ENCODE data around the gene KIRREL3. TPM values are rescaled to one million over a fixed set of nuclear protein-coding genes. Genes with fewer than 3 reads are reported as not detected.

Gene KIRREL3
- total and polyA plus RNA-seq, 5 donors, result 0.74 to 1.2 (median 1.0) TPM

DNA sequence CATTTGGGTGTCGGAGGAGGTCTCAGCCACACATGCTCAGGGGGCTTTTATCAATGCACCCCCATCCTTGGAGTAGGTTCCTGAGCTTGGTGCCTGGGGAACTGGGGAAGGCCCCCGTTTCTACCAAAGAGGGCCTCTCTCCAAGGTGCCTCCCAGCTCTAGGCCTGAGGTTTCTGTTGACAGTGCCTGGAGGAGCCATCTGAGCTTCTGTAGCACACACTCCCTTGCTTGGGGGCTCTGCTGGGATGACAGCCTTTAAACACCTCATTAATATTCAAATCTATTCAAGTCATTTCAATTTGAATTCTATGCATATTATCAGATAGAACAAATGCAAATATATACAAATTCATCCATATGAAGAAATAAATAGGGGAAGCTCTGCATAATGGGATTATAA, 18.9 kb downstream of the KIRREL3 start:
- H3K4me3 ChIP-seq (ENCODE audit: low read length), result no peak overlapping the region
- 49% methylated on average over 2 of the region's 2 CpGs for whole genome bisulfite sequencing
- peaks cover 3% of the 10 kb centered on the region for H3K27me3 ChIP-seq (ENCODE audit: control insufficient read depth, insufficient read depth)
- ATAC-seq (no peak), DNase-seq (no peak)
- no peak overlapping the region for H3K27ac ChIP-seq (ENCODE audit: low read length)
- no peaks in the 10 kb centered on the region for H3K4me1 ChIP-seq (ENCODE audit: control insufficient read depth, insufficient read depth, low read length)
- no peaks in the 10 kb centered on the region for H3K9me3 ChIP-seq (ENCODE audit: control insufficient read depth, low read length)
- intact Hi-C loops (cut with DNase I), result no loop called here

DNA sequence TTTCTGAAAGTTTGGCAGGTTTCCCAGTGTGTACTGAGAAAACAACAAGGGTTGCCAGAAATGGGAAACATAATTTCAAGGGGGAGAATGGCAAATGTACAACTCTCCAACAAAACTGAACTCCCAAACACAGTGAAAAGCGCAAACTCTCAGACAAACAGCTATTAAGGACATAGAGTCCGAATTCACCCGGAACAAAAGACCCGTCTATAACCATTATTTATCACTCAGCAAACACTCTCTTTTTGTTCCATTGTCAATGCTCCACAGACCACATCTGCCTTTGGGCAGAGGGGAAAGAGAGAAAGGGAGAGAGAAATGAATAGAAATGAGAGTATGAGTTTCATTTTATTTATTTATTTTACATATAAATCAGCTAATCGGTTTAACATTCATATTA, 21.7 kb downstream of the KIRREL3 start:
- intact Hi-C loops (cut with DNase I), result no loop called here
- 83% methylated on average over 5 of the region's 5 CpGs for WGBS

DNA sequence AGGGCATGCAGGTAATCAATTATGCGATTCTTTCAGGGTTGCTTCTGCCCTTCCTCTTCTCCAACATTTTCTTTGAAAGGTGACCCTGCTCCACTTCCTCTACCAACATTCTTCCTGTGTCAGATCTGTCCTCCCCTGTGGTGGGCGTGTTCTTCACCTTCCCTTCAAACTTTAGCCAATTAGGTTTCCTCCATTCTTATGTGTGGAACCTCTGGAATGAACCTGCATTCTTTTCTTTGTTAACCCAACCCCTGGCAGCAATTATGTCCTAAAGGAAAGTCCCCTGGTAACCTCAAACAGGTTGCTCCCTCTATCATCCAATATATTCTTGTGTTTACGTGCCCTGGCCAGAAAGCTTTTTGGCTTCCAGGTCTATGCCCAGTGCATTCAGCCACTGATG, 22.4 kb downstream of the KIRREL3 start:
- no peak overlapping the region for H3K27ac ChIP-seq (ENCODE audit: low read length)
- WGBS, result 68% methylated on average over 3 of the region's 3 CpGs
- H3K27me3 ChIP-seq (ENCODE audit: control insufficient read depth, insufficient read depth), result peaks cover 3% of the 10 kb centered on the region
- no peaks in the 10 kb centered on the region for H3K9me3 ChIP-seq (ENCODE audit: control insufficient read depth, low read length)
- ATAC-seq (no peak), DNase-seq (no peak)
- H3K4me3 ChIP-seq (ENCODE audit: low read length), result no peak overlapping the region
- H3K4me1 ChIP-seq (ENCODE audit: control insufficient read depth, insufficient read depth, low read length), result no peaks in the 10 kb centered on the region
- intact Hi-C loops (cut with DNase I), result no loop called here

More for the DNA sequence above, 21.7 kb downstream of the KIRREL3 start:
- H3K4me1 ChIP-seq (ENCODE audit: control insufficient read depth, insufficient read depth, low read length), result no peaks in the 10 kb centered on the region
- H3K4me3 ChIP-seq (ENCODE audit: low read length), result no peak overlapping the region
- H3K27me3 ChIP-seq (ENCODE audit: control insufficient read depth, insufficient read depth), result peaks cover 3% of the 10 kb centered on the region
- DNase-seq, result no peak
- no peak overlapping the region for H3K27ac ChIP-seq (ENCODE audit: low read length)
- no peak for ATAC-seq
- no peaks in the 10 kb centered on the region for H3K9me3 ChIP-seq (ENCODE audit: control insufficient read depth, low read length)

DNA sequence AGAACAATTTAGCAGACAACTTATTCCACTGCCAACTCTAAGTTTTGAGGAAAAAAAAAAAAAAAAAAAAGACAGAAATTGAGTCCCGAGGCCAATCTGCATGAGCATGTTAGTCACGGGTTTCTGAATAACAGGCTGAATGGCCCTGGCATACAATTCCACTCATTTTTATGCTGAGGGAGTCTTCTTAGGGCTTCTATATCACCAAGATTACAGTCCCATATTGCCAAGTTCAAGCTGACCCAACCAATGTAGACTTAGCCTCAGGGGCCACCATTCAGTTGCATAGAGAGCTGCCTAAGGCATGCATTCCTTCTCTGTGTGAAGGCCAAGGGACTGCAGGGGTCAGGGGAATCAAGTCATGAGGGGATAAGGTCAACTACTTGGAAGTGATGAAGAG, 27.5 kb downstream of the KIRREL3 start:
- Histone ChIP-seq H3K4me1 (ENCODE audit: control insufficient read depth, insufficient read depth, low read length) (no peaks in the 10 kb centered on the region), H3K27ac (ENCODE audit: low read length) (no peak overlapping the region), H3K4me3 (ENCODE audit: low read length) (no peak overlapping the region), H3K27me3 (ENCODE audit: control insufficient read depth, insufficient read depth) (no peaks in the 10 kb centered on the region), H3K9me3 (ENCODE audit: control insufficient read depth, low read length) (no peaks in the 10 kb centered on the region)
- intact Hi-C loops (cut with DNase I), result loop anchor here in 2 of 4 donors (5.0 kb wide), 1 partner anchor 256 kb away; no protein-coding TSS in a partner anchor
- ATAC-seq, result no peak
- WGBS, result 81% methylated on average over 2 of the region's 2 CpGs
- no peak for DNase-seq

DNA sequence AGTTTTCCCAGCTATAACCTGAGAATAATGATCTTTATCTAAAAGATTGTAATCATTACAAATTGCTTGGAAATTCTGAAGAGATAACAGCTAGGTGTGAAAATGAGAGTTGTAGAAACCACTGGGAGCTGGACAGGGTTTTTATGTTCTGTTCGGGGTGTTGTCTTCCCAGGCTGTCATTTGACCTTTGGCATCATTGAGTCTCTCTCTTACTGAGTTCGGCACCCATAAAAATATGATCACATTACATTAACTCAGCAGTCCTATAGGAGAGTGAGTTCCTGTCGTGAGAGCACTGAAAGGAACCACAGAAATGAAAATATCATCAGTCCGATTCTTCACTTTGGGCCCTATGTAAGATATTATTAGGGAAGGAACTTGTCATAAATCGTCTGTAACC, 29.3 kb downstream of the KIRREL3 start:
- no peak for ATAC-seq
- no peaks in the 10 kb centered on the region for H3K4me1 ChIP-seq (ENCODE audit: control insufficient read depth, insufficient read depth, low read length)
- 75% methylated on average over 5 of the region's 5 CpGs for WGBS
- H3K9me3 ChIP-seq (ENCODE audit: control insufficient read depth, low read length), result no peaks in the 10 kb centered on the region
- H3K27ac ChIP-seq (ENCODE audit: low read length), result no peak overlapping the region
- intact Hi-C loops (cut with DNase I), result loop anchor here in 2 of 4 donors (5.0 kb wide), 1 partner anchor 254 kb away; no protein-coding TSS in a partner anchor
- DNase-seq, result no peak
- H3K27me3 ChIP-seq (ENCODE audit: control insufficient read depth, insufficient read depth), result no peaks in the 10 kb centered on the region
- H3K4me3 ChIP-seq (ENCODE audit: low read length), result no peak overlapping the region

DNA sequence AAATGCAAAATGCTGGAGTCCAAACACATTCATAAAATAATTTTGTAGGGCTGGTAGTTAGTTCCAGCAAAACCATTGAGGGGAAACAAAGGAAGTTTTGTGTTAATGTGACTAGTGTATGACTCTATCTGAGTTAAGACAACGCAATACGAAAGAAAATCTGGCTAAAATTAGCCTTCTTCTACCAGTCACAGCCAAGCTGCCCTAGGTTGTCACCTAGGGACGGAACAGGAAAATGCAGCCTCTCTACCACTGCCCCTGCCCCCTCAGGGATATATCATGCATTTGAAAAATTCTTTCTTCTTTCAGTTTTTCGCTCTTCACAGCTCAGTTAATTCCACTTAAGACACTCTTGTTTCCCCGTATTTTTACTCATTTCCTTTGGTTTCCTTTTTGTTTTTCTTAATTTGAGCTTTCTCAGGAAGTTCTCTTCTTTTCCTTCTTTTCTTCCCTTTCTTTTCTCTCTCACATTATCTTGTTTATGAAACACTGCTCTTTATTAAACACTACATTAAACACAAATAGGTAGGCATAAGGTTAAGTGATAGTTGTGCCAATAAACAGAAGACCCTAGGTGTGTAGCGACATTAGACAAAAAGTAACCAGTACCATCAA, 30.6 kb downstream of the KIRREL3 start:
- ATAC-seq (peak; percentile 84 to 85), DNase-seq (no peak)
- H3K27me3 ChIP-seq (ENCODE audit: control insufficient read depth, insufficient read depth), result no peaks in the 10 kb centered on the region

DNA sequence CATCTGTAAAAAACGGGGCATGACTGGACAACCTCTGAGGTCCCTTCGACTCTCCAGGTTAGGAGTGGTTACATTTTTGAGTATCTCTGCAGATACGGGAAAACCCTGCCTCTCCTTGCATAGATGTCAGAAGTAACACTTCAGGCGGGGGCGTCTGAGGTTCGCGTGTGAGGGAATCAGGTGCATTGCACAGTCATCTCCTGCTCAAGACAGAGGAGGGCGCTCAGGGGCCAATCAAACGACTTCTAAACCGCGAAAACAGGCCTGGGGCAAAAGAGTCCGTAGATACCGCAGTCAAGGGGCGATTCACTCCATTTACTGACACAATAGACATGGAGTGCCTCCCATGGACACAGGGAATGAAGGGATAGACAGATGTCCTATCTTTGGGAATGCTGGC, 31.7 kb downstream of the KIRREL3 start:
- Histone ChIP-seq H3K4me3 (ENCODE audit: low read length) (no peak overlapping the region), H3K4me1 (ENCODE audit: control insufficient read depth, insufficient read depth, low read length) (no peaks in the 10 kb centered on the region), H3K27ac (ENCODE audit: low read length) (no peak overlapping the region), H3K9me3 (ENCODE audit: control insufficient read depth, low read length) (no peaks in the 10 kb centered on the region), H3K27me3 (ENCODE audit: control insufficient read depth, insufficient read depth) (no peaks in the 10 kb centered on the region)
- 37% methylated on average over 14 of the region's 14 CpGs for WGBS
- DNase-seq, result no peak
- no peak for ATAC-seq
- intact Hi-C loops (cut with DNase I), result no loop called here

More for the DNA sequence above, 30.6 kb downstream of the KIRREL3 start:
- Histone ChIP-seq H3K27ac (ENCODE audit: low read length) (no peak overlapping the region), H3K9me3 (ENCODE audit: control insufficient read depth, low read length) (no peaks in the 10 kb centered on the region), H3K4me1 (ENCODE audit: control insufficient read depth, insufficient read depth, low read length) (no peaks in the 10 kb centered on the region), H3K4me3 (ENCODE audit: low read length) (no peak overlapping the region)
- 36% methylated on average over 6 of the region's 6 CpGs for WGBS
- intact Hi-C loops (cut with DNase I), result loop anchor here in 2 of 4 donors (5.0 kb wide), 1 partner anchor 253 kb away; no protein-coding TSS in a partner anchor

DNA sequence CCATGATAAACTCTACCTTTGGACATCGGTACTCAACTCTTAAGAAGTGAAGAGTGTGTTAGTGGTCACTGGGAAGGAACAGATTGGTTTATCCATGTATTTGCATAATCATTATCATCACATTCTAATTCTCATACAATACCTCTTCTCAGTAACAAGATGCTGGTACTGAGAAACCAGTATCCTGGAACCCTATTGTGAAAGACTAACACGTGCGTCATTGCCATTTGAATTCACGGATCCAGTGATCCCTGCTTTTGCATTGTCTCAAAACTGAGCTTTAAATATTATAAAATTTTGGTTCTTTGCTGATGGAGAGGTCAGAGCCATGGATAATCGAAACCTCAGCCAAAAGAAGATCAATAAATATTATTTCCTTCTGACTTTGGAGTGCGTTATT, 35.2 kb downstream of the KIRREL3 start:
- DNase-seq (no peak), ATAC-seq (no peak)
- WGBS, result 75% methylated on average over 6 of the region's 6 CpGs
- intact Hi-C loops (cut with DNase I), result no loop called here
- Histone ChIP-seq H3K27ac (ENCODE audit: low read length) (no peak overlapping the region), H3K4me3 (ENCODE audit: low read length) (no peak overlapping the region), H3K27me3 (ENCODE audit: control insufficient read depth, insufficient read depth) (no peaks in the 10 kb centered on the region), H3K9me3 (ENCODE audit: control insufficient read depth, low read length) (no peaks in the 10 kb centered on the region), H3K4me1 (ENCODE audit: control insufficient read depth, insufficient read depth, low read length) (no peaks in the 10 kb centered on the region)

DNA sequence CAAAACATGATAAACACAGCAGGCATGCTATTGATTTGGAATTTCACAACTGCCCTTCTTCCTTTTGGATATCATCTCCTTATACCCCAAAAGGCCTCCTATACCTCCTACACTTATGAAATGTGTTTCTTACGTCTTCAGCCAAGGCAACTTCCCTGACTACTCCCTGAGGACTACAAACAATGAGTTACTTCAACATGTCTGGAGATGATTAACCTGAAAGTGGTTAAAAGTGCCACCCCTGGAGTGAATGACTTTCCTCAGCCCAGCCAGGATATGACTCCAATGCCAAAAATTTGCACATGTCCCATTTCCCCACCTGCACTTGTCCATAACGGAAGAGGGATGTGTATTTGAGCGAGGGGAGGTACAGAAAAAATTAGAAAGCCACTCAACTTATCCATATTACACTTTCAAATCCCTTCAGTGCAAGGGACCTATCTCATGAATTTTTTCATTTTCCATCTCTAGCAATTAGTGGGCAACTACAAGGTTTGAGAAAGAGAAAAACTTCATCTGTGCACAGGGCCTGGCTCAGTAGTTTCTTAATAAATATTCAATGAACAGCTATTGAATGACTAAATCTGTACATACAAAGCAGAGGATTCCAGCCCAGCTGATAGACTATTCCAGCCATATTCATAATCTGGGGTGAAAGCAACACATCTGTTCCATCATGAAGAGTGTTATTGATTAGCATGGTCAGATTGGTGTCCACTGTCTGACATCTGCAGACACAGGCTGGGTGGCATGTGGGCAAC, 36.8 kb downstream of the KIRREL3 start:
- Histone ChIP-seq H3K27ac (ENCODE audit: low read length) (no peak overlapping the region), H3K4me3 (ENCODE audit: low read length) (no peak overlapping the region), H3K4me1 (ENCODE audit: control insufficient read depth, insufficient read depth, low read length) (no peaks in the 10 kb centered on the region), H3K27me3 (ENCODE audit: control insufficient read depth, insufficient read depth) (no peaks in the 10 kb centered on the region), H3K9me3 (ENCODE audit: control insufficient read depth, low read length) (no peaks in the 10 kb centered on the region)
- ATAC-seq (no peak), DNase-seq (no peak)
- 66% methylated on average over 3 of the region's 3 CpGs for WGBS
- intact Hi-C loops (cut with DNase I), result no loop called here

DNA sequence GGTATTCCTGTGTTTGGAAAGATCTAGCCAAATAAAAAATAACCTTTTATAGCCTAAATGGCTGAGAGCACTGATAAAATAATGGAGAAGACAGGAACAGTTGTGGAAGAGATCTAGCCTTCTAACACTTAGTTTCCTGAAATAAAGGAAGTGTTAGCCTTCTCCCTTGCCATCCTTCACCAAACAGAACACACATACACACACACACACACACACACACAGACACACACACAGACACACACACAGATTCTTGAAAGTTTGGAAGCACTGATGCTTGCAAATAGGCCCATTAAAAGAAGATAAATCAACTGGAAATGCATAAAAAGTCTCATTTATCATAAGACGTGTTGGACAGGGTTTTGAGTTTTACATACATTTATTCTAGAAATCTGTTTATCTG, 37.5 kb downstream of the KIRREL3 start:
- no peak for ATAC-seq
- H3K27ac ChIP-seq (ENCODE audit: low read length), result no peak overlapping the region

DNA sequence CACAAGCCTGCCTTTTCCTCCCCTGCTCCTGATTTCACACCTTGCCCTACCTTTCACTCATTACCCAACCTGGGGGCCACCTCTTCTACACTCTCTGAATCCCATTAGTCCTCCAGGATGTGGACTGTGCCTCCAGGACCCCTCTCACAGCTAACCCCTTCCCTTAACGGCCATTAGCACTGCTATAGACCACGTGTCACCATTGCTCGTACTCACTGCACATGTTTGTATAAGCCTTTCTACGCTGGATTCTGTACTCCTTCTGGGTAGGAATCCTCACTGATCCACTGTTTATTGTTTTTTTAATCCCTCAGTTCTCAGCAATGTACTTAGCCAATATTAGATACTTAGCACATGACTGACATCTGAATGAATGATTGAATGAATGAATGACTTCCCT, 40.9 kb downstream of the KIRREL3 start:
- Histone ChIP-seq H3K27ac (ENCODE audit: low read length) (no peak overlapping the region), H3K9me3 (ENCODE audit: control insufficient read depth, low read length) (no peaks in the 10 kb centered on the region), H3K4me3 (ENCODE audit: low read length) (no peak overlapping the region), H3K4me1 (ENCODE audit: control insufficient read depth, insufficient read depth, low read length) (no peaks in the 10 kb centered on the region), H3K27me3 (ENCODE audit: control insufficient read depth, insufficient read depth) (no peaks in the 10 kb centered on the region)
- no peak for DNase-seq
- 90% methylated on average over 4 of the region's 4 CpGs for WGBS
- no peak for ATAC-seq
- intact Hi-C loops (cut with DNase I), result no loop called here

More for the DNA sequence above, 37.5 kb downstream of the KIRREL3 start:
- no peaks in the 10 kb centered on the region for H3K9me3 ChIP-seq (ENCODE audit: control insufficient read depth, low read length)
- no peak overlapping the region for H3K4me3 ChIP-seq (ENCODE audit: low read length)
- intact Hi-C loops (cut with DNase I), result no loop called here
- WGBS, result 33% methylated on average over 1 of the region's 1 CpG
- H3K4me1 ChIP-seq (ENCODE audit: control insufficient read depth, insufficient read depth, low read length), result no peaks in the 10 kb centered on the region
- H3K27me3 ChIP-seq (ENCODE audit: control insufficient read depth, insufficient read depth), result no peaks in the 10 kb centered on the region
- DNase-seq, result no peak

Measured in right cardiac atrium (tissue), 5 donors.